Medulla oblongata (tissue), 1 donor: ENCODE measurements around the gene ZP3.
"Not testable (repeated sequence)": the region's sequence is repeated elsewhere in the genome, so short reads cannot be mapped to it uniquely, and the experiment has no call there.

Experiments used
- DNase-seq: peaks from one replicate; pipeline ENCODE4 v3.0.0-alpha.2; 2015; ENCODE audit errors: extremely low spot score

ZP3 gene

DNA sequence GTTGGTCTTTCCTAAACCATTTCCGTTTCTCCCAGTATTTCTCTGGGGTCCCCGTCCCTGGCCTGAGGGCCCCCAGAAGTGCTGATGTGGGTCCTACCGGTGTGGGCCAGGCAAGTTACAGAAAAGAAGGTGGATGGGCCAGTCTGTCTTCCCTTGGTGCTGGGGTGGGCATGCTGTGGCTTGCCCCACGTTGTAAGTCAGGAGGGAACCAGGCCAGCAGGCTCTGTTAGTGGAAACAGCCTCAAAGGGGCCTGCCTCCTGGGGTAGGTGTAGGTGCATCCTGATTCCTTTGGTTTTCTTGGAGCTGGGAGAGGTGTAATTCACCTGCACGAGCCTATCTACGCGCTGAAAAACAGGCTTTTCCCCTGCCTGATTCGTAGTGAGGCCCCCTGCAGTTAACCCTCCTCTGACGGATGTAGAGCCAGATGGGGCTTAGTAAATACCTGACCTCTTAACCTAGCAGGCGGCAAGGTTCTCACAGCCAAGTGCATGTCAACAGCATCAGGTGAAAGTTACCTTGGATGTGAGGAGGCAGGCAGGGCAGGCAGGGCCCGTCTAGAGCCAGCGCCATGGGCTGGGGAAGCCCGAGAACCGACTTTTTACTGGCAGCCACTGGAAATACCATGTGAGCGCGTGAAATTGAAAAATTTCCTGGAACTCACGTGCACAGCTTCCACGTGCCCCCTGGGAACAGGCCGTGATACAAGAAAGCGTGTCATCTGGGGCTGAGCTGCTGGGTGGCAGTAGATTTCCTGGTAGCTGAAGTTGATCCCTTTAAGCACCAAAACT is 61.3 kb downstream of the ZP3 start:
- not testable (repeated sequence) for DNase-seq

DNA sequence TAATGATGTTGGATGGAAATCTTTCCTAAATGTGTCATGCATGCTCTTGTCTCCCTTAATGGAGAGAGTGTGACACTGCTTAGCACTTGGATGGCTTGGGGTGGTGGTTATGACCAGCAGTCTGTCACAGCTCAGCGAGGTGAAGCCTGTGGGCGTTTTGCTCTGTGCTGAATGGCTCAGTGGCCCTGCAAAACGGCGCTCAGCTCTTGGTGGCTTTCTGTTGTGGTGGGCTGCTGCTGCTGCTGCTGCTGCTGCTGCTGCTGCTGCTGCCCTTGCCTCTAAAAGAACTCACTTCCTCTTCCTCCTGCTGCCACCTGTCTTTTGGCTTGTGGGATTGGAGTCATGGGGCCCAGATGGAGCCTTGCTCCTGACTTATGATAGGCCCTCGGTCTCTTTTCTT is 61.9 kb downstream of the ZP3 start:
- DNase-seq, result not testable (repeated sequence)

- DNase-seq, result not testable (repeated sequence)
These were observed 63.2 kb downstream of the ZP3 start for GRCh38 chr7:76487969-76488368.
